ENCODE results near the gene DDX51. TPM values are rescaled to one million over a fixed set of nuclear protein-coding genes. Genes with fewer than 3 reads are reported as not detected.

DDX51 gene
- total RNA-seq, 1 experiment from 2014 or later, result 10.5 TPM

GRCh38 chr12:132170094-132170636 lies 26.0 kb upstream of the DDX51 start:
- in situ Hi-C loops (cut with HindIII; ENCODE audit: low pct_unique_long_range_greater_than_20kb, low sequenced_read_pairs), result no loop called here
- peak; percentile 43 for DNase-seq (ENCODE audit: low read depth)

- DNase-seq (ENCODE audit: low read depth), result no peak
- in situ Hi-C loops (cut with HindIII; ENCODE audit: low pct_unique_long_range_greater_than_20kb, low sequenced_read_pairs), result no loop called here
These were observed 25.3 kb upstream of the DDX51 start for GRCh38 chr12:132169376-132169775.

DNA sequence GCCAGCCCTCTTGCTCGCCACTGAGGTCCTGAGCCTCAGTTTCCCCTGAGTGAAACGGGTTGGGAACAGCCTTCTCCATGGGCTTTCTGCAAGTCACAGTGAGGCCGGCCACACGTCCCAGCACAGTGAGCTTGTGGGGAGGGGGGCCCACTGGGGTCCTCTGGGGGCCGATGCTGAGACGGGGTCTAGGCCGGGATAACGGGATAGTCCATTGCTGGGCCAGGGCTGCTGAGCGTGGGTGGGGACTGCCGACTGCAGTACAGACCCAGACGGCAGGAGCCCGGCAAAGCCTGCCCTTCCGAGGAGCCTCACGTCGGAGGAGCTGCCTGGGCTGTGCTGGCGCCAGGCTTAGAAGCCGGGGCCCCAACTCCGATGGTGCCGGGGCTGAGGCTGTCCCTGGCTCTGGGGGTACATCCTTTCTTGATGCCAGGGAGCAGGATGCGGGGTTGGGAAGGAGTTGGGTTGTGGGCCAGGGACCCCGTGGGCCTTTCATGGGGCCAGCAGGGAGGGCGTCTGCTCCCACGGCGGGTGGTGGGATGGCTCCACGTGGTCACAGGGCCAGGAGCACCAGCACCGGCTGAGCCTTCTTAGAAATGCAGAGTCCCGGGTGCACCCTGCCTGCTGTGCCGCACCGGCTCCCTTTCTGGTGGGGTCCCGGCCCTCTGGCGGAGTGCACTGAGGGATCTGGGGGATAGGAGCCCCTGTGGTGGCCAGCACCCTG lies 24.4 kb upstream of the DDX51 start:
- no peak for DNase-seq (ENCODE audit: low read depth)
- in situ Hi-C loops (cut with HindIII; ENCODE audit: low pct_unique_long_range_greater_than_20kb, low sequenced_read_pairs), result no loop called here

GRCh38 chr12:132167611-132168310 lies 23.6 kb upstream of the DDX51 start:
- in situ Hi-C loops (cut with HindIII; ENCODE audit: low pct_unique_long_range_greater_than_20kb, low sequenced_read_pairs), result no loop called here

GRCh38 chr12:132166801-132167591 lies 22.9 kb upstream of the DDX51 start:
- in situ Hi-C loops (cut with HindIII; ENCODE audit: low pct_unique_long_range_greater_than_20kb, low sequenced_read_pairs), result no loop called here
- DNase-seq (ENCODE audit: low read depth), result no peak

More at GRCh38 chr12:132167611-132168310, 23.6 kb upstream of the DDX51 start:
- DNase-seq (ENCODE audit: low read depth), result no peak

- no peak for DNase-seq (ENCODE audit: low read depth)
- in situ Hi-C loops (cut with HindIII; ENCODE audit: low pct_unique_long_range_greater_than_20kb, low sequenced_read_pairs), result no loop called here
These were observed 22.0 kb upstream of the DDX51 start for GRCh38 chr12:132166093-132166492.

GRCh38 chr12:132165584-132165983 lies 21.5 kb upstream of the DDX51 start:
- in situ Hi-C loops (cut with HindIII; ENCODE audit: low pct_unique_long_range_greater_than_20kb, low sequenced_read_pairs), result no loop called here
- DNase-seq (ENCODE audit: low read depth), result no peak

DNA sequence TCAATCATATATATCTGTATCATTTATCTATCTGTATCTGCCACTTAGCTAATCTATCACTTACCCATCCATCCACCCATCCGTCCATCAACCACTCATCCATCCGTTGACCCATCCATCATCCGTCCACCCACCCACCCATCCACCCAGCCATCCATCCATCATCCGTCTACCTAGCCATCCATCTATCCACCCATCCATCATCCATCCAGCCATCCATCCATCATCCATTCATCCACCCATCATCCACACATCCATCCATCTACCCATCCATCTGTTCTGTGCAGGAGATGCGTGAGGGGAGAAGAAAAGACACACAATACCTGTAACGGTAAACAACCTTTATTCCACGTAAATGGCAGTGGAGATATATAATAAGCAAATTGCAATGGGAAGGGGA lies 20.3 kb upstream of the DDX51 start:
- no peak for DNase-seq (ENCODE audit: low read depth)
- in situ Hi-C loops (cut with HindIII; ENCODE audit: low pct_unique_long_range_greater_than_20kb, low sequenced_read_pairs), result no loop called here

- DNase-seq (ENCODE audit: low read depth), result no peak
- in situ Hi-C loops (cut with HindIII; ENCODE audit: low pct_unique_long_range_greater_than_20kb, low sequenced_read_pairs), result no loop called here
These were observed 19.8 kb upstream of the DDX51 start for GRCh38 chr12:132163911-132164288.

GRCh38 chr12:132163041-132163910 lies 19.2 kb upstream of the DDX51 start:
- in situ Hi-C loops (cut with HindIII; ENCODE audit: low pct_unique_long_range_greater_than_20kb, low sequenced_read_pairs), result no loop called here
- no peak for DNase-seq (ENCODE audit: low read depth)

DNA sequence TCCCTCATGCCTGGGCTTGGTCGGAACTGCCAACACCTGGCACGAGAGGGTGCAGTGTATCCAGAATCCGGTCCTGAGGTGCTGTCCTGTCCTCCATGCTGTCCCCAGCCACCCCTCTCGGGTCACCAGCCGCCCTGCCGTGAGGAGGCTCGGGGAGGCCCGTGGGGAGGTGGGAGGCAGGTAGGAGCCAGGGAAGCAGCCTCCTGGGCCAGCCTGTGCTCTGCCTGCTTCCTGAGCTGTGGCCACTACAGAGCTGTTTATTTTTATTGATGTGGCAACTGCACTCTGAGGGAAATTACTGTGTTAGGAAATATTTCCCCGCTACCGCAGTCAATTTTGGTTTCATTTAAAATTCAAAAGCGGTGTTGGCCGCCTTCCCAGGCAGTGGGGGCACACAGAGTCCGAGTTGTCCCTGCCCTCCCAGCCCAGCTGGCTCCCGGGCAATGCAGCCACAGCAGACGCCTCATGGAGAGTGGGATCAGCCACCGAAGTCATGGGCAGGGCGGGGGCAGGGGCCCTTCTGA lies 18.5 kb upstream of the DDX51 start:
- peak; percentile 72 for DNase-seq (ENCODE audit: low read depth)

GRCh38 chr12:132161796-132162507 lies 17.8 kb upstream of the DDX51 start:
- no peak for DNase-seq (ENCODE audit: low read depth)
- in situ Hi-C loops (cut with HindIII; ENCODE audit: low pct_unique_long_range_greater_than_20kb, low sequenced_read_pairs), result no loop called here

More for the DNA sequence above, 18.5 kb upstream of the DDX51 start:
- in situ Hi-C loops (cut with HindIII; ENCODE audit: low pct_unique_long_range_greater_than_20kb, low sequenced_read_pairs), result no loop called here

- in situ Hi-C loops (cut with HindIII; ENCODE audit: low pct_unique_long_range_greater_than_20kb, low sequenced_read_pairs), result no loop called here
These were observed 17.1 kb upstream of the DDX51 start for GRCh38 chr12:132161036-132161781.

GRCh38 chr12:132160601-132161035 lies 16.5 kb upstream of the DDX51 start:
- DNase-seq (ENCODE audit: low read depth), result no peak
- in situ Hi-C loops (cut with HindIII; ENCODE audit: low pct_unique_long_range_greater_than_20kb, low sequenced_read_pairs), result no loop called here

More at GRCh38 chr12:132161036-132161781, 17.1 kb upstream of the DDX51 start:
- DNase-seq (ENCODE audit: low read depth), result peak; percentile 98

DNA sequence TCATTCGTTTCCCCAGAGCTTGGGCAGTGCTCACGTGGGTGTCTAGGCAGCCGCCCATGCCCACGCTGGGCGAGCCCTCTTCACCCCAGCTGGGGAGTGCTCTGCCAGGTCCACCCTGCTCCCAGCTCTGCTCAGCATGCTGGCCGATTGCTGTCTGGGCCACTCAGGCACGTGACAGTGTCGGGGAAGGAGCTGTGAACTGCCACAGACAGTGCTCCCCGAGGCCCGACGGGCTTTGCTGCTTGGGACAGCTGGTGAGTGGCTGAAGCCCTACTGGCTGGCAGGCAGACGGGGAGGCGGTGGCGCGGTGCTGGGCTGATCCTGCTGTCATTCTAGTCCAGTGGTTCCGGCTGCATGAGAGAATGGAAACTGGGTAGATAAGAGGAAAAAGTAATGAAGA lies 15.9 kb upstream of the DDX51 start:
- DNase-seq (ENCODE audit: low read depth), result no peak
- in situ Hi-C loops (cut with HindIII; ENCODE audit: low pct_unique_long_range_greater_than_20kb, low sequenced_read_pairs), result no loop called here

- DNase-seq (ENCODE audit: low read depth), result no peak
- in situ Hi-C loops (cut with HindIII; ENCODE audit: low pct_unique_long_range_greater_than_20kb, low sequenced_read_pairs), result no loop called here
These were observed 15.5 kb upstream of the DDX51 start for GRCh38 chr12:132159555-132160003.
